ENCODE results near the gene MTTP.

- no peak for TF ChIP-seq POLR2A (IDR thresholded peaks at IDR 0.05; ENCODE audit: low read length)
- TF ChIP-seq GATA1 (IDR thresholded peaks at IDR 0.05; ENCODE audit: low read depth, low read length) = no peak
Measured at GRCh38 chr4:99657798-99658197, 83.2 kb downstream of the MTTP start, which contains the start of gene C4orf54.

Data from erythroblast (primary cell).